B cell (primary cell): ENCODE measurements around the gene PSMA8. TPM values are rescaled to one million over a fixed set of nuclear protein-coding genes. Genes with fewer than 3 reads are reported as not detected.
A peak's percentile ranks its signal among the peaks of the same experiment; 100 is the strongest.

Source experiments
- ATAC-seq: fragments of 200-7000 bp; cut with Tn5 transposase; one replicate; pipeline ENCODE4 v1.10.0; 2021; ENCODE audit warnings: low read depth, mild to moderate bottlenecking, moderate number of reproducible peaks, moderate library complexity
- CTCF ChIA-PET: fragments of 350-600 bp; sonication (Branson Sonifier 250); formaldehyde crosslinking; loops from one replicate; lab custom pipeline; 2021; ENCODE audit warnings: antibody characterized with exemption, inconsistent platforms; lab: Charles Lee
- POLR2A ChIA-PET: fragments of 350-600 bp; sonication (Branson Sonifier 250); formaldehyde crosslinking; loops from one replicate; lab custom pipeline; 2021; ENCODE audit warnings: antibody characterized with exemption; lab: Charles Lee
- DNase-seq: peaks from one replicate; pipeline ENCODE4 v3.0.0; 2013
- H2AFZ ChIP-seq: 2 replicates; pipeline ENCODE4 v1.6.1; 2012; ENCODE audit warnings: mild to moderate bottlenecking, low read depth, low read length; ENCODE audit not compliant: insufficient read depth, poor library complexity, severe bottlenecking
- H3K27ac ChIP-seq, 2 donors: 1 replicate in 1 of 2; 2 replicates in 1 of 2; pipeline ENCODE4 v1.5.1; 2012 to 2013; ENCODE audit warnings: low read length in 2 of 2, mild to moderate bottlenecking in 2 of 2, moderate library complexity in 1 of 2
- H3K27me3 ChIP-seq, 4 experiments: fragments of 200-600 bp in 1 of 4; sonication (generic) in 1 of 4; replicated peaks in 1 of 4; 1 replicate in 2 of 4; 2 replicates in 2 of 4; pipeline versions ENCODE4 v1.6.1 to v1.7.0; 2013 to 2016; ENCODE audit warnings: low read length in 3 of 4, mild to moderate bottlenecking in 2 of 4, mixed read lengths in 1 of 4, moderate library complexity in 1 of 4; ENCODE audit not compliant: insufficient read depth in 4 of 4, control insufficient read depth in 3 of 4; ENCODE audit errors: control extremely low read depth in 1 of 4
- H3K36me3 ChIP-seq, 2 experiments: replicated peaks in 1 of 2; 1 replicate in 1 of 2; 2 replicates in 1 of 2; pipeline versions ENCODE4 v1.6.1 to v1.7.1; 2013; ENCODE audit warnings: low read length in 1 of 2; ENCODE audit not compliant: insufficient read depth in 2 of 2, control insufficient read depth in 1 of 2; ENCODE audit errors: control extremely low read depth in 1 of 2, extremely low read depth in 1 of 2
- H3K4me1 ChIP-seq, 2 donors: fragments of 200-600 bp in 1 of 2; sonication (generic) in 1 of 2; 1 replicate in 1 of 2; 2 replicates in 1 of 2; pipeline versions ENCODE4 v1.5.1 to v1.6.1; 2013 to 2017; ENCODE audit warnings: low read length in 2 of 2; ENCODE audit not compliant: control insufficient read depth in 2 of 2, insufficient read depth in 2 of 2
- H3K4me2 ChIP-seq: replicated peaks from 2 replicates; pipeline ENCODE3; 2012; ENCODE audit warnings: mild to moderate bottlenecking, low read depth, low read length; ENCODE audit not compliant: poor library complexity, severe bottlenecking
- H3K4me3 ChIP-seq, 5 experiments: fragments of 200-600 bp in 1 of 5; sonication (generic) in 1 of 5; 1 replicate in 3 of 5; 2 replicates in 2 of 5; pipeline versions ENCODE4 v1.5.1 to v1.7.0; 2011 to 2016; ENCODE audit warnings: low read length in 4 of 5, mild to moderate bottlenecking in 4 of 5, low read depth in 2 of 5, control low read depth in 1 of 5, moderate library complexity in 1 of 5; ENCODE audit not compliant: insufficient read depth in 1 of 5; ENCODE audit errors: control extremely low read depth in 1 of 5, extremely low read depth in 1 of 5
- H3K79me2 ChIP-seq: fragments of 200-600 bp; sonication (generic); one replicate; pipeline ENCODE4 v1.6.0; 2016; ENCODE audit warnings: low read length; ENCODE audit not compliant: control insufficient read depth, insufficient read depth
- H3K9ac ChIP-seq: fragments of 200-600 bp; sonication (generic); 2 replicates; pipeline ENCODE4 v1.6.1; 2017; ENCODE audit warnings: mild to moderate bottlenecking, low read length, moderate library complexity
- H3K9me3 ChIP-seq, 3 donors: one replicate each; pipeline versions ENCODE4 v1.6.1 to v1.7.1; 2013; ENCODE audit warnings: low read length in 2 of 3; ENCODE audit not compliant: control insufficient read depth in 2 of 3, insufficient read depth in 1 of 3; ENCODE audit errors: control extremely low read depth in 1 of 3
- H4K20me1 ChIP-seq: 2 replicates; pipeline ENCODE4 v1.6.0; 2012; ENCODE audit warnings: mild to moderate bottlenecking, low read length; ENCODE audit not compliant: insufficient read depth, control insufficient read depth, poor library complexity, severe bottlenecking
- H3K27ac Mint-ChIP-seq: one replicate; pipeline ENCODE4 v1.8.0; 2021; ENCODE audit warnings: mixed read lengths
- H3K27me3 Mint-ChIP-seq: one replicate; pipeline ENCODE4 v1.8.0; 2021; ENCODE audit warnings: mixed read lengths
- H3K4me1 Mint-ChIP-seq: one replicate; pipeline ENCODE4 v1.8.0; 2021; ENCODE audit warnings: mixed read lengths
- H3K4me3 Mint-ChIP-seq: one replicate; pipeline ENCODE4 v1.8.0; 2021; ENCODE audit warnings: mixed read lengths
- H3K9me3 Mint-ChIP-seq: one replicate; pipeline ENCODE4 v1.8.0; 2022; ENCODE audit warnings: mixed read lengths; ENCODE audit not compliant: insufficient read depth
- EZH2 ChIP-seq: IDR thresholded peaks from 2 replicates; pipeline ENCODE4 v1.6.1; 2012; ENCODE audit warnings: borderline replicate concordance, low read depth, mild to moderate bottlenecking, moderate library complexity, low read length; ENCODE audit not compliant: insufficient read depth, poor library complexity, severe bottlenecking
- WGBS: methylation state at CpG from one replicate; pipeline ENCODE4 v1.1.5; 2013; ENCODE audit warnings: missing lambda C conversion rate; ENCODE audit not compliant: insufficient coverage; 5-methylcytosine and 5-hydroxymethylcytosine counted together
- intact Hi-C: fragments of 100-400 bp; cut with micrococcal nuclease; formaldehyde crosslinking; loops from one replicate; pipeline ENCODE4 v1.10.0; 2022
- polyA plus RNA-seq: library from polyadenylated mRNA; depleted of rRNA; stranded (reverse); fragments of >200 nt; gene quantifications from 2 replicates; pipeline ENCODE4 v1.2.3, GENCODE V29; 2012
- total RNA-seq, 2 donors: library from RNA; stranded (reverse); fragments of 120-200 nt in 1 of 2; gene quantifications; 1 replicate in 1 of 2; 2 replicates in 1 of 2; pipeline versions ENCODE4 v1.2.3 to v1.2.4, GENCODE V29; 2013 to 2022
- TF ChIP-seq, protein P1 (sequence below): fragments of 200-600 bp; IDR thresholded peaks from one replicate; pipeline ENCODE4 v1.8.0; 2022; ENCODE audit warnings: antibody characterized with exemption, mild to moderate bottlenecking

PSMA8 gene
- total and polyA plus RNA-seq, 2 donors (not counting 1 experiment from before 2014, with no cell fraction given) = 0.33 to 0.91 TPM

GRCh38 chr18:26226229-26227050 is 92.8 kb downstream of the PSMA8 start, which contains the start of gene TAF4B:
TSS of gene TAF4B (plus strand) at chr18:26226445. CDS start at chr18:26226934, 489 bp downstream.
- Histone ChIP-seq H3K4me2 (peak within 1 kb of the TSS; percentile 84), H3K79me2 (peaks cover 48% of the 10 kb centered on the region), H3K9me3 (no peaks in the 10 kb centered on the region), H3K4me1 (peaks cover 21 to 24% of the 10 kb centered on the region in 2 donors), H3K36me3 (no peaks in the 10 kb centered on the region), H4K20me1 (peaks cover 6% of the 10 kb centered on the region), H3K9ac (peak within 1 kb of the TSS; percentile 92), H3K27me3 (no peaks in the 10 kb centered on the region), H2AFZ (peak within 1 kb of the TSS; percentile 79), H3K27ac (peak within 1 kb of the TSS; percentile 88 to 95), H3K4me3 (peak within 1 kb of the TSS; percentile 66 to 91 (median 82))
- under 1% methylated on average over 101 of the region's 101 CpGs for WGBS
- DNase-seq (peak; percentile 96), ATAC-seq (peak; percentile 85)
- intact Hi-C loops = loop anchor here (1.0 to 5.0 kb wide), 5 partner anchors 11 to 874 kb away; partner anchors contain the start of genes SS18 and ZNF521
- Mint-ChIP-seq H3K27me3 (no peaks in the 10 kb centered on the region), H3K4me3 (peak within 1 kb of the TSS; percentile 94), H3K9me3 (no peaks in the 10 kb centered on the region), H3K4me1 (peaks cover 38% of the 10 kb centered on the region), H3K27ac (peak within 1 kb of the TSS; percentile 96)
- TF ChIP-seq, protein P1, sequence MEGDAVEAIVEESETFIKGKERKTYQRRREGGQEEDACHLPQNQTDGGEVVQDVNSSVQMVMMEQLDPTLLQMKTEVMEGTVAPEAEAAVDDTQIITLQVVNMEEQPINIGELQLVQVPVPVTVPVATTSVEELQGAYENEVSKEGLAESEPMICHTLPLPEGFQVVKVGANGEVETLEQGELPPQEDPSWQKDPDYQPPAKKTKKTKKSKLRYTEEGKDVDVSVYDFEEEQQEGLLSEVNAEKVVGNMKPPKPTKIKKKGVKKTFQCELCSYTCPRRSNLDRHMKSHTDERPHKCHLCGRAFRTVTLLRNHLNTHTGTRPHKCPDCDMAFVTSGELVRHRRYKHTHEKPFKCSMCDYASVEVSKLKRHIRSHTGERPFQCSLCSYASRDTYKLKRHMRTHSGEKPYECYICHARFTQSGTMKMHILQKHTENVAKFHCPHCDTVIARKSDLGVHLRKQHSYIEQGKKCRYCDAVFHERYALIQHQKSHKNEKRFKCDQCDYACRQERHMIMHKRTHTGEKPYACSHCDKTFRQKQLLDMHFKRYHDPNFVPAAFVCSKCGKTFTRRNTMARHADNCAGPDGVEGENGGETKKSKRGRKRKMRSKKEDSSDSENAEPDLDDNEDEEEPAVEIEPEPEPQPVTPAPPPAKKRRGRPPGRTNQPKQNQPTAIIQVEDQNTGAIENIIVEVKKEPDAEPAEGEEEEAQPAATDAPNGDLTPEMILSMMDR = no peak
- no peak for TF ChIP-seq EZH2
- ChIA-PET CTCF (interaction anchor here (0.8 kb wide), 1 partner anchor 35 kb away, joined by 3 read pairs; no protein-coding TSS in a partner anchor), POLR2A (interaction anchor here (0.6 to 1.5 kb wide), 4 partner anchors 9 to 304 kb away, joined by 3 to 8 read pairs (median 5); partner anchors contain the start of gene SS18)
